Suprapubic skin (tissue), 4 donors: ENCODE data around the gene LYRM4.

Experiments used
- CTCF ChIP-seq, 2 donors: fragments of 200-600 bp in 1 of 2; fragments of 450-650 bp in 1 of 2; sonication (generic) in 1 of 2; IDR thresholded peaks; one replicate each; pipeline ENCODE4 v1.5.1; 2016 to 2019; ENCODE audit warnings: antibody characterized with exemption in 2 of 2, mild to moderate bottlenecking in 1 of 2, moderate library complexity in 1 of 2
- POLR2A ChIP-seq, 2 donors: fragments of 450-650 bp; IDR thresholded peaks; one replicate each; pipeline ENCODE4 v1.6.1; 2017; ENCODE audit warnings: antibody characterized with exemption in 2 of 2, mild to moderate bottlenecking in 2 of 2, moderate library complexity in 2 of 2
- POLR2AphosphoS5 ChIP-seq, 3 donors: sonication (generic); formaldehyde crosslinking; IDR thresholded peaks; one replicate each; pipeline ENCODE4 v1.6.1; 2017; ENCODE audit warnings: antibody characterized with exemption in 3 of 3

- TF ChIP-seq CTCF (IDR thresholded peaks at IDR 0.05) (no peak), POLR2AphosphoS5 (IDR thresholded peaks at IDR 0.05) (no peak), POLR2A (IDR thresholded peaks at IDR 0.05) (no peak)
These were observed 69.0 kb downstream of the LYRM4 start for GRCh38 chr6:5191722-5192121.
